ENCODE measurements around the gene HASPIN.

DNA sequence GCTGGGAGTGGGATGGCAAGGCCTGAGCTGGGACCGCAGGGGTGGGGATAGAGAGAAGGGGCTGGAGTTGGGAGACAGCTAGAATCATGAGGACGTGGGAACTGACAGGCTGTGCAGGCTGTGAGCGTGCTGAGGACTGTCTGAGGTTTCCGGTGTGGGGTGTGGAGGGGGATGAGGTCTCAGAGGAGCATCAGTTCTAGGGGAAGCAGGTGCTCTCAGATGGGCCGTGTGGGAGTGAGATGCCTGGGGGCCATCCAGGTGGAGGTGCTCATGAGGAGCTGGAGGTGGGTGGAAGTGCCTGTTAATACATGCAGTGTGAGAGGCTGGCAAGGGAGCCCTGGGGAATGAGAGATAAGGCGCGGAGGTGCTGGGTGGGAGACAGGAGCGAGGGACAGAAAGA, 27.2 kb downstream of the HASPIN start:
- TF ChIP-seq POLR2A (IDR thresholded peaks at IDR 0.05; ENCODE audit: insufficient read depth in 1 of 2, low read depth in 2 of 2, low read length in 2 of 2) (no peak), ZBTB7A (CRISPR knock-in tag; IDR thresholded peaks at IDR 0.05) (no peak), ZSCAN12 (CRISPR knock-in tag; IDR thresholded peaks at IDR 0.05) (no peak), RXRA (CRISPR knock-in tag; IDR thresholded peaks at IDR 0.05) (no peak), MYNN (CRISPR knock-in tag; IDR thresholded peaks at IDR 0.05; ENCODE audit: low read depth) (no peak), TAF1 (CRISPR knock-in tag; IDR thresholded peaks at IDR 0.05) (no peak), CBX5 (CRISPR knock-in tag; IDR thresholded peaks at IDR 0.05; ENCODE audit: borderline replicate concordance) (no peak), ZNF296 (CRISPR knock-in tag; conservative IDR thresholded peaks at IDR 0.05) (no peak), CREM (IDR thresholded peaks at IDR 0.05) (no peak), CREM (CRISPR knock-in tag; IDR thresholded peaks at IDR 0.05) (no peak), SIX1 (CRISPR knock-in tag; IDR thresholded peaks at IDR 0.05; ENCODE audit: borderline replicate concordance) (no peak)
- TF ChIP-seq, protein P1, sequence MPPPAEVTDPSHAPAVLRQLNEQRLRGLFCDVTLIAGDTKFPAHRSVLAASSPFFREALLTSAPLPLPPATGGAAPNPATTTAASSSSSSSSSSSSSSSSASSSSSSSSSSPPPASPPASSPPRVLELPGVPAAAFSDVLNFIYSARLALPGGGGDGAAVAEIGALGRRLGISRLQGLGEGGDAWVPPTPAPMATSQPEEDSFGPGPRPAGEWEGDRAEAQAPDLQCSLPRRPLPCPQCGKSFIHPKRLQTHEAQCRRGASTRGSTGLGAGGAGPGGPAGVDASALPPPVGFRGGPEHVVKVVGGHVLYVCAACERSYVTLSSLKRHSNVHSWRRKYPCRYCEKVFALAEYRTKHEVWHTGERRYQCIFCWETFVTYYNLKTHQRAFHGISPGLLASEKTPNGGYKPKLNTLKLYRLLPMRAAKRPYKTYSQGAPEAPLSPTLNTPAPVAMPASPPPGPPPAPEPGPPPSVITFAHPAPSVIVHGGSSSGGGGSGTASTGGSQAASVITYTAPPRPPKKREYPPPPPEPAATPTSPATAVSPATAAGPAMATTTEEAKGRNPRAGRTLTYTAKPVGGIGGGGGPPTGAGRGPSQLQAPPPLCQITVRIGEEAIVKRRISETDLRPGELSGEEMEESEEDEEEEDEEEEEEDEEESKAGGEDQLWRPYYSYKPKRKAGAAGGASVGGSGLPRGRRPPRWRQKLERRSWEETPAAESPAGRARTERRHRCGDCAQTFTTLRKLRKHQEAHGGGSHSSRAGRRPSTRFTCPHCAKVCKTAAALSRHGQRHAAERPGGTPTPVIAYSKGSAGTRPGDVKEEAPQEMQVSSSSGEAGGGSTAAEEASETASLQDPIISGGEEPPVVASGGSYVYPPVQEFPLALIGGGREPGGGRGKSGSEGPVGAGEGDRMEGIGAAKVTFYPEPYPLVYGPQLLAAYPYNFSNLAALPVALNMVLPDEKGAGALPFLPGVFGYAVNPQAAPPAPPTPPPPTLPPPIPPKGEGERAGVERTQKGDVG (CRISPR knock-in tag; IDR thresholded peaks at IDR 0.05; ENCODE audit: borderline replicate concordance): no peak

Measured in HepG2 (cell line).